Measurements from ENCODE around the gene CPT1A.

DNA sequence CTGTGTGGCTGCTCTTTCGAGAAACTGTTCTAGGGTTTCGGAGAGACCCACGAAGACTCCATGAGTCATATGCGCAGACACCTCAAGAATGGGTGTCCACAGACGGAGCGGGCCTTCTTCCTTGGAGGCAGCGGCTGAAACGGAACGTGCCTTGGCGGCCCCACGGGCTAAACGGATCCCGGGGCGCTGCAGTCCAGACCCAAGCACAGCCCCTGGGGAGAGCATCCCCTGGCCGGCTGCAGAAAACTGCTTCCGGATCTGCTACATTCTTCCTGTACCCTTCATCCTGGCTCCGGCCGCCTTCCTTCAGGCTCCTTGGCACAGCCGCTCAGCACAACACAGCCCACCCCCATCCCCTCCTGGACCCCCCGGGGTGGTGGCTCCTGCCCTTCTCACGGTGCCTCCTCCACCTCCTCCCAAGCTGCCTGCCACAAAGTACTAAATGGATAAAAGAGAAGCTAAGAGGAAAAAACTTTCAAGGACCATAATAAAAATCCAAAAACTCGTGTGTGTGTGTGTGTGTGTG lies 25.4 kb downstream of the CPT1A start:
- TF ChIP-seq GATA3 (IDR thresholded peaks at IDR 0.05; ENCODE audit: low read depth, low read length) (no peak), GATA2 (IDR thresholded peaks at IDR 0.05; ENCODE audit: low read depth, low read length) (no peak)

All from SH-SY5Y (cell line).